Measurements from ENCODE around the gene RAB22A. TPM values are rescaled to one million over a fixed set of nuclear protein-coding genes. Genes with fewer than 3 reads are reported as not detected.
A peak's percentile ranks its signal among the peaks of the same experiment; 100 is the strongest.

Gene RAB22A
- total RNA-seq, 1 donor from 2014 or later: 7.9 TPM

DNA sequence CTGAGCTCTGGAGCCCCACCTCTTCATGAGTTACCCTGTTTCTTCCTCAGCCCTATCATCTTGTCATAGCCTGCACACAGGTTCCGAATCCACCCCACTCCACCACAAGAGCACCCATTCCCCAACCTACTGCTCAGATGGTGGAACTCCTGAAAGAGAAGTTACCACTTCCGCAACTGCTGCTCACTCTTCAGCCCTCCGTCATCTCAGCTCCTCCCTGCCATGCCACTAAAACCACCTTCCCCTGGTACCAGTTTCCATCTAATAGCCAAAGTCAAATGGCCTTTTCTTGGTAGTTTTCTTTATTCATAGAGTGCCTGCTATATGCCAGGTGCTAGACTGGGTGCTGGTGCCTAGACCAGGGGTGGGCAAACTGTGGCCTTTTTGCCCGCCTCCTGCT, 3.9 kb downstream of the RAB22A start:
- H3K9me3 Mint-ChIP-seq: no peaks in the 10 kb centered on the region
- H3K27me3 Mint-ChIP-seq (ENCODE audit: insufficient read depth, low read depth): peaks cover 2% of the 10 kb centered on the region
- Histone ChIP-seq H3K4me2 (no peak overlapping the region), H3K4me1 (peaks cover 6% of the 10 kb centered on the region), H3K27me3 (no peaks in the 10 kb centered on the region), H3K9me3 (ENCODE audit: low read depth) (no peaks in the 10 kb centered on the region), H3K79me2 (ENCODE audit: low read depth) (peaks cover 21% of the 10 kb centered on the region), H3K36me3 (peaks cover 7% of the 10 kb centered on the region), H3K27ac (no peak overlapping the region), H3K9ac (no peak overlapping the region), H4K20me1 (ENCODE audit: low read depth) (peaks cover 10% of the 10 kb centered on the region), H3K4me3 (no peak overlapping the region), H2AFZ (replicated peaks) (no peak overlapping the region), H3F3A (ENCODE audit: low read depth) (peaks cover 4% of the 10 kb centered on the region)
- DNase-seq (ENCODE audit: low spot score): no peak
- peaks cover 35% of the 10 kb centered on the region for H3K36me3 Mint-ChIP-seq
- no peak overlapping the region for H3K27ac Mint-ChIP-seq
- H3K4me3 Mint-ChIP-seq: peak overlapping the region; percentile 41
- TF ChIP-seq EZH2phosphoT487 (IDR thresholded peaks at IDR 0.05) (no peak), EZH2 (IDR thresholded peaks at IDR 0.05) (no peak)
- TF ChIP-seq, protein P1, sequence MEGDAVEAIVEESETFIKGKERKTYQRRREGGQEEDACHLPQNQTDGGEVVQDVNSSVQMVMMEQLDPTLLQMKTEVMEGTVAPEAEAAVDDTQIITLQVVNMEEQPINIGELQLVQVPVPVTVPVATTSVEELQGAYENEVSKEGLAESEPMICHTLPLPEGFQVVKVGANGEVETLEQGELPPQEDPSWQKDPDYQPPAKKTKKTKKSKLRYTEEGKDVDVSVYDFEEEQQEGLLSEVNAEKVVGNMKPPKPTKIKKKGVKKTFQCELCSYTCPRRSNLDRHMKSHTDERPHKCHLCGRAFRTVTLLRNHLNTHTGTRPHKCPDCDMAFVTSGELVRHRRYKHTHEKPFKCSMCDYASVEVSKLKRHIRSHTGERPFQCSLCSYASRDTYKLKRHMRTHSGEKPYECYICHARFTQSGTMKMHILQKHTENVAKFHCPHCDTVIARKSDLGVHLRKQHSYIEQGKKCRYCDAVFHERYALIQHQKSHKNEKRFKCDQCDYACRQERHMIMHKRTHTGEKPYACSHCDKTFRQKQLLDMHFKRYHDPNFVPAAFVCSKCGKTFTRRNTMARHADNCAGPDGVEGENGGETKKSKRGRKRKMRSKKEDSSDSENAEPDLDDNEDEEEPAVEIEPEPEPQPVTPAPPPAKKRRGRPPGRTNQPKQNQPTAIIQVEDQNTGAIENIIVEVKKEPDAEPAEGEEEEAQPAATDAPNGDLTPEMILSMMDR (IDR thresholded peaks at IDR 0.05): no peak
- H3K4me1 Mint-ChIP-seq: peaks cover 10% of the 10 kb centered on the region

DNA sequence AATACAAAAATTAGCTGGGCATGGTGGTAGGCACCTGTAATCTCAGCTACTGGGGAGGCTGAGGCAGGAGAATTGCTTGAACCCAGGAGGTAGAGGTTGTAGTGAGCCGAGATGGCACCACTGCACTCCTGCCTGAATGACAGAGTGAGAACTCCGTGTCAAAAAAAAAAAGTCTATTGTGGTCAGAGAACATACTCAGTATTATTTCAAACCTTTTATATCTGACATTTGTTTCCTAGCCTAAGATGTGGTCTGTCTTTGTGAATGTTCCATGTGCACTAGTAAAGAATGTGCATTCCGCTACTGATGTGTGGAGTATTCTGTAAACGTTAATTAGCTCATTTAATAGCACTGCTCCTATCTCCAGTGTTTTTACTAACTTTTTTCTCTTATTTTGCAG, 11.7 kb downstream of the RAB22A start:
- Mint-ChIP-seq H3K36me3 (peaks cover 28% of the 10 kb centered on the region), H3K9me3 (no peaks in the 10 kb centered on the region)

DNA sequence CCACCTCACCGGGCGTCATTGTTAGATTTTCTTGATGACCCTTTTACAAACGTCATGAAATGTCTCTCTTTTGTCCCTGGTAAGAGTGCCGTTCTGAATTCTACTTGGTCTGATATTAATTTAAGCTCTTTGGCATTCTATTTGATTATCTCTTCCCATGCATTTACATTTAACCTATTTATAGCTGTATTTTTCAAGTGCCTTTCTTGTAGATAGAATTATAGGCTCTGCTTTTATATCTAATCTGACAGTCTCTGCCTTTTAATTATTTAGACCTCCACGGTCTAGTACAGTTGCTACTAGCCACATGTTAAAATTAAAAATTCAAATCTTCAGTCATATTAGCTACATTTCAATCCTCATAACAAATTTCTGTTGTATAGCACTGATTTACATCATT, 12.6 kb downstream of the RAB22A start:
- Histone ChIP-seq H4K20me1 (ENCODE audit: low read depth) (peaks cover 12% of the 10 kb centered on the region), H3K4me1 (peaks cover 6% of the 10 kb centered on the region), H3K36me3 (no peaks in the 10 kb centered on the region), H3K4me3 (no peak overlapping the region), H3K4me2 (no peak overlapping the region), H3K27me3 (no peaks in the 10 kb centered on the region), H3K9me3 (ENCODE audit: low read depth) (no peaks in the 10 kb centered on the region), H3K27ac (no peak overlapping the region), H3K9ac (no peak overlapping the region), H2AFZ (replicated peaks) (no peak overlapping the region), H3F3A (ENCODE audit: low read depth) (no peaks in the 10 kb centered on the region), H3K79me2 (ENCODE audit: low read depth) (peaks cover 64% of the 10 kb centered on the region)
- H3K36me3 Mint-ChIP-seq: peaks cover 21% of the 10 kb centered on the region
- no peak overlapping the region for H3K4me3 Mint-ChIP-seq
- TF ChIP-seq EZH2phosphoT487 (IDR thresholded peaks at IDR 0.05) (no peak), EZH2 (IDR thresholded peaks at IDR 0.05) (no peak)
- TF ChIP-seq, protein P1 (IDR thresholded peaks at IDR 0.05): no peak
- H3K27ac Mint-ChIP-seq: no peak overlapping the region
- DNase-seq (ENCODE audit: low spot score): no peak
- H3K9me3 Mint-ChIP-seq: no peaks in the 10 kb centered on the region
- peaks cover 6% of the 10 kb centered on the region for H3K4me1 Mint-ChIP-seq
- H3K27me3 Mint-ChIP-seq (ENCODE audit: insufficient read depth, low read depth): no peaks in the 10 kb centered on the region

More for the DNA sequence above, 11.7 kb downstream of the RAB22A start:
- Histone ChIP-seq H3K79me2 (ENCODE audit: low read depth) (peaks cover 56% of the 10 kb centered on the region), H3K4me1 (peaks cover 6% of the 10 kb centered on the region), H3K36me3 (no peaks in the 10 kb centered on the region), H3K27ac (no peak overlapping the region), H3K4me2 (no peak overlapping the region), H3F3A (ENCODE audit: low read depth) (no peaks in the 10 kb centered on the region), H3K27me3 (no peaks in the 10 kb centered on the region), H3K9ac (no peak overlapping the region), H2AFZ (replicated peaks) (no peak overlapping the region), H3K4me3 (no peak overlapping the region), H4K20me1 (ENCODE audit: low read depth) (peaks cover 12% of the 10 kb centered on the region), H3K9me3 (ENCODE audit: low read depth) (no peaks in the 10 kb centered on the region)
- Mint-ChIP-seq H3K4me3 (no peak overlapping the region), H3K27ac (no peak overlapping the region), H3K27me3 (ENCODE audit: insufficient read depth, low read depth) (no peaks in the 10 kb centered on the region), H3K4me1 (peaks cover 6% of the 10 kb centered on the region)
- no peak for DNase-seq (ENCODE audit: low spot score)
- TF ChIP-seq EZH2 (IDR thresholded peaks at IDR 0.05) (no peak), EZH2phosphoT487 (IDR thresholded peaks at IDR 0.05) (no peak)
- TF ChIP-seq, protein P1 (IDR thresholded peaks at IDR 0.05): no peak
